Lower leg skin (tissue), 3 donors: Measurements from ENCODE around the gene NMT1.

Experiments used
- CTCF ChIP-seq, 3 donors: fragments of 450-650 bp; IDR thresholded peaks; one replicate each; pipeline ENCODE4 v1.5.1; 2016; ENCODE audit warnings: antibody characterized with exemption in 3 of 3, mild to moderate bottlenecking in 3 of 3, moderate library complexity in 2 of 3
- POLR2A ChIP-seq, 2 donors: fragments of 450-650 bp; IDR thresholded peaks; one replicate each; pipeline ENCODE4 v1.6.1; 2016 to 2017; ENCODE audit warnings: antibody characterized with exemption in 2 of 2, mild to moderate bottlenecking in 1 of 2, moderate library complexity in 1 of 2

- no peak for TF ChIP-seq POLR2A (IDR thresholded peaks at IDR 0.05)
- TF ChIP-seq CTCF (IDR thresholded peaks at IDR 0.05), result no peak
Observed at GRCh38 chr17:45129940-45130680, 69.0 kb downstream of the NMT1 start.
